NCI-H226 (cell line): ENCODE data around the gene SPTY2D1.
"Not testable (repeated sequence)": the region's sequence is repeated elsewhere in the genome, so short reads cannot be mapped to it uniquely, and the experiment has no call there.

Source experiments
- DNase-seq: peaks from one replicate; pipeline ENCODE4 v3.0.0-alpha.2; 2015

Gene SPTY2D1

DNA sequence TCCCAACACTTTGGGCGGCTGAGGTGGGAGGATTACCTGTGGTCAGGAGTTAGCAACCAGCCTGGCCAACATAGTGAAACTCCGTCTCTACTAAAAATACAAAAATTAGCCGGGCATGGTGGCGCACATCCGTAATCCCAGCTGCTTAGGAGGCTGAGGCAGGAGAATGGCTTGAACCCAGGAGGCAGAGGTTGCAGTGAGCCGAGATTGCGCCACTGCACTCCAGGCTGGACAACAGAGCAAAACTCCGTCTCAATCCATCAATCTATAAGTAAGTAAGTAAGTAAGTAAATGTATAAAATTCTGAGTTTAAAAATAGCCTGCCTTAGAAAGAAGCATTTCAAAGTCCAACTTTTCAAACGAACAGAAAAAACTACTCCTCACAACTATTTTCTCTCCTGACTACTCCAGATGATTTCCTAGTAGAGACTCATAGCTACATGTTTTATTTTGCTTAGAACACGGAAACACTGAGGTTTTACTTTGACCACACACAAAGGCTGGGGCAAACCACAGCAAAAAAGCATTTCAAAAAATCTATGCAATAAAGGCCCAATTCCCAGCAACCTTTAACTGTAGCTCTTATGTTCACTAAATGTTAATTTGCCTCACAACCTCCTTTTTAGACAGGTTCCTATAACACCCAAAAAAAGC lies 16.3 kb downstream of the SPTY2D1 start:
- DNase-seq, result no peak

DNA sequence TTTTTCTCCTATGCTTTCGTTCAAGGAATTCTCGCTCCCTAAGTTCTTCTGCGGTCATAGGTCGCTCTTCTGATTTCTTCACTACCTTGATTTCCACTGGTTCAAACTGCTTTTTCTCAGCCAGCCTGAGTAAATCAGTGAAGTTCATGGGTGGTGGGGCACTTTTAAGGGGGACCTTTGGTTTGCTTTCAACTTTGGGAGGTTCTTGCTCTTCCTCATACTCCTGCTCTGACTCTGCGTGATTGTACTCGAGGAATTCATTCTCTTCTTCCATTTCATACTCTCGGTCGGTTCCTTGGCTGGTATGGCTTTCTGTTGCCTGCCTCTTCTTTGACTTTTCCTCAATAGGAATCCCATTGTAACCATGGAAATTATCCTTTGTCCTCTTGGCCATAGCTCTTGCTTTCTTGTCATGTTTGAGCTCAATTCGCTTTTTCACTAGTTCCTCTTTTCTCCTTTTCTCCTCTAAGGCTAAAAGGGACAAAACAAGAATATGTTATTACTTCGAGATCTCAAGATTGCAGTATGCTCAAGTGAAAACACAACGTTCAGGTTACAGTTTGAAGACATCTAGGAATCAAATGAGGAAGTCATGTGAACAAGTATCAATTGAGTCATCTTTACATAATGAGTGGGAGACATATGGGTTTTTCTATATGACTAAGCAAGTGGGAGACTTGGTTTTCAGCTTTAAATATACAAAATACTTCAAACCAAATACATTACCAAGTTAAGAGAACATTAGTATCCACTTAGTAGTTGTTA lies 18.3 kb downstream of the SPTY2D1 start:
- no peak for DNase-seq

DNA sequence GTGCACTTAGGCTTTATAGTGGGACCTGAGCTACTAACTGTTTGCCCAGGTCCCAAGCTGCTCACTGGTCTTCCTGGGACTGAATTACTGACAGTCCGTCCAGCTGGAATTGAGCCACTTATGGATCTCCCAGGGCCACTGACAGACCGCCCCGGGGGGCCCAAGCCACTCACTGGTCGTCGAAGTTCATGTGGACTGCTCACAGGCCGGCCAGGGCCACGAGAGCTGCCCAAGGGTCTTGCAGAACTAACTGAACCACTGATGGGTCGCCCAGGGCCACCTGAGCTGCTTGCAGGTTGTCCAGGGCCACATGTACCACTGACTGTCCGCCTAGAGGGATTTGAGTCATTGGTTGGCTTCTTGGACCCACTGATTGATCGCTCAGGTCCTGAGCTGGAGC lies 19.5 kb downstream of the SPTY2D1 start:
- DNase-seq, result no peak

DNA sequence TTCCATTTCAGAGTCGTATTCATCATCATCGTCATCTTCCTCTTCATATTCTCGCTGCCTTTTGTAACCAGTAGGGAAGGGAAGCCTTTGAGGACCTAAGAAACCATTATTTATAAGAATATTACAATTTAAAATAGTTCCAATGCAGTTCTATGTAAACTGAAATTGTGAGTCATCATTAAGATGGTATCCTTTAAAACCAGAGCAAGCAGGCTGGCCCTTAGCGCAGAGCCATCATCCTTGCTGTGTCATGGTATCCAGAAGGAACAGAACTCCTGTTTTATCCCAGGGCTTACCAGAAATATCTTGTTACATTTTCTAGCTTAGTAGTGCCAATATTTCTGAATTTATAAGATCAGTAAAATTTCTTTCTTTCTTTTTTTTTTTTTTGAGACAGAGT lies 21.7 kb downstream of the SPTY2D1 start:
- no peak for DNase-seq

DNA sequence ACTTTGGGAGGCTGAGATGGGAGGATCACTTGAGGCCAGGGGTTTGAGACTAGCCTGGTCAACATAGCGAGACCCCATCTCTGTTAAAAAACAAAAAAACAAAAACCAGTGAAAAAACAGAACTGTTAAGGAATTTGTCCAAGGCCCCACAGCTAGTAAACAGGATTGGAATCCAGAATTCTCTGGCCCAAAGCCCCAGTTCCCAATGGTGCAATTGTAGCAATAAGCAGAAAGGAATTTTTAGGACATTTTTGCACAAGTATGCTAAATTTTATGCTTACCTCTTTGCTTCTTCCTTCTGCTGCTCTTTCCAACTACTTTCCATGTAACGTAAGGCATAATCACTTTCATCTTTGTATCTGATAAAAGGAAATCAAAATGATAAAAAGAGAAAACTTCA lies 22.9 kb downstream of the SPTY2D1 start:
- DNase-seq, result no peak

DNA sequence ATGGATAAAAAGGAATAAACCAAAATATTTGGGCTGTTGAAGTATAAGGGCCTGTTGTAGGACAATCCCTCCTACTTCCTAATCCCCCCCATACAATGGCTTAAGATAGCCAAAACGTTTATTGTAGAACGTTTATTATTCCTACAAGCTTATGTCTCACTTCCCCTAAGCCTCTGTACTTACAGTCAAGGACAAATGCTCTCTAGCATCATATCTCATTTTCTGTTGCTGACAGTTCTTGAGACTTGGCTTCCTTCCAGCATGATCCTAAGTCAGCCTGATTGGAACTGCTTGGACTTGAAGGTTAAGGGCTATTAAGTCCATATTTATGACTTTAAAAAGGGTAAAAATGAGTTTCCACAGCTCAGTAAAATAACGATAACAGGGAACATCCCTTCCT lies 25.8 kb downstream of the SPTY2D1 start:
- no peak for DNase-seq

DNA sequence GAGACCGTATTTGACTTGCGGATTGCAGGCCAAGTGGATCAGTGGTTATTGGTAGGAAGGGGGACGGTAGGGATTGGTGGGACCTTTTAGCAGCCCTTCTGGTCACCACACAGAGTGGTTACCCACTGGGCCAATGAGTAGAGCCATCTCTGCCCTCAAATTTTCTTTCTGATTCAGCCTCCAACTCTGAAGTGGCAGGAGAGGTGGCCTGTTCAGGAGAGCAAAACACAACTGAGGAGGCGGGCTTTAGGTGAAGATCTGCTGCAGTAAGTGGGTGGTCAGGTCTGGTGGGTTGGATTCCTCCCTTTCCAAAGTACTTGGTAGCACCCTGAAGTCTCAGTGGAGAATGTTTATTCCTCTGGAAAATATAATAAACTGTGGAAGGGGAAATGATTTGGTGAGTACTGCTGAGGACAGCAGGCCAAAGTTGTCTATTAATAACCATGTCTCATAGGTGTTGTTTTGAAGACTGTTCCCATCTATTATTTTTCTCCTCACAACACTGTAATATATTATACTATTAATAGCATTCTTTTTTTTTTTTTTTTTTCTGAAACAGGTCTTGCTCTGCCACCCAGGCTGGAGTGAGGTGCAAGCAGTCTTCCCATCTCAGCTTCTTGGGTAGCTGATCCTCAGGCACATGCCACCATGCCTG lies 33.1 kb downstream of the SPTY2D1 start:
- DNase-seq, result no peak

DNA sequence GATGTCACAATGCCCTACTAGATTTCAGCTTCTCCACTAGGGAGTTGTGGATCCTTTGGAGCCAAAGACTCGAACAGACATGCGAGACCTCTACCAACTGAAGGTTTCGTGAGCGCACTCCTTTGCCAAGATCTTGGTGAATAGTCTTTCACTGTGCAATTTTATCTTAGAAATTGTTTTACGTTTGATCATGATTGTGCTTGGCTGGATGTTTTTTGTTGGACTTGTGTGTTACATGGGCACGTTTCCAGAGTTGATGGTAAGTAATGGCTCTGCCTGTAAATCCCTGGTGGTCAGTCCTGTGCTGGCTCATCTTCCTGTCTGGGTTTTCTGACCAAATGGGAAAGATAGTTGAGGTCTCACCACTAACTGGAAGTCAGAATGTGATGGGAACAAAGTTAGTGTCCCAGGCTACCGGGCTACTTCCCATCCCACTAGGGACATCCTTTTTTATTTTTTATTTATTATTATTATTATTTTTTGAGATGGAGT lies 34.4 kb downstream of the SPTY2D1 start, which contains the start of gene MISFA:
Gene MISFA (plus strand): TSS at position 51 of the 492 bp plus-strand sequence. CDS start 140 bp downstream, at position 191.
- no peak for DNase-seq

DNA sequence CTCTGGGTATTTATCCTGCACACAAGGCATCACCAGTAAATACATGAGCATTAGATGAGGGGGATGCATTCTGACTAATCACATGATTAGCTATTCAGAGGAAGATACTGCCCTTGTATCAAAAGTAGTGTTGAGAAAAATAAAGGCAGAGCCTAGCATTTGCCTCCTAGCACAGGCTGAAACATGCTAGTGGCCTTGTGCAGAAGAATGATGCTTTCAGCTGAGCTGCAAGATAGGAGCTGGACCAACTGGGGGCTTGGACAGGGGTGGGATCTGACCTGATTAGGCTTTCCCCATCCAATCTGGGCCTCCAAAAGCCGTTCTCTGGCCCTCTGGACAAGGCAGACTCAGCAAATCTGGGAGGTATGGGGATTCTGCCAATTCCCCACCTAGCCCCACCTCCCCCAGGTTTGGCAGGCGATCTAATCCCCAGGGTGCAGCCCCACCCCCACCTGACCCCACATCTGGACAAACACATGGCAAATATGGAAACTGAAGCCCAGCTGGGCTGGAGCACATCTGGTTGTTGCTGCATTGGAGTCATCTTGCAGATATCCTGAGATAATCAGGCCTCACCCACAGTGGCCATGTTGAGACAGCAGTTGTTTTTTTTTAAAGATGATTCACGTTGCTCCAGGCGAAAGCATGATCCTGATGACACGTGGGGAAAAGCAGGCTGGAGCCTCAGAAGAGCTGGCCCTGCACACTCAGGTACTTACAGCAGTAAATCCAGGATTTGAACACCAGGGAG lies 39.0 kb downstream of the SPTY2D1 start:
- peak; percentile 78 for DNase-seq

DNA sequence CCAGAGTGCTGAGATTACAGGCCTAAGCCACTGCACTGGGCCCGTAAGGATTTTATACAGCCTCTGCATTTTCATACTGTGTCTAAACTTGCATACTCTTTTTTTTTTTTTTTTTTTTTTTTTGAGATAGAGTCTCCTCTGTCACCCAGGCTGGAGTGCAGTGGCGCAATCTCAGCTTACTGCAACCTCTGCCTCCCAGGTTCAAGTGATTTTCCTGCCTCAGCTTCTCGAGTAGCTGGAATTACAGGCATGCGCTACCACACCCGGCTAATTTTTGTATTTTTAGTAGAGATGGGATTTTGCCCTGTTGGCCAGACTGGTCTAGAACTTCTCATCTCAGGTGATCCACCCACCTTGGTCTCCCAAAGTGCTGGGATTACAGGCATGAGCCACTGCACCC lies 40.1 kb downstream of the SPTY2D1 start:
- DNase-seq, result not testable (repeated sequence)

DNA sequence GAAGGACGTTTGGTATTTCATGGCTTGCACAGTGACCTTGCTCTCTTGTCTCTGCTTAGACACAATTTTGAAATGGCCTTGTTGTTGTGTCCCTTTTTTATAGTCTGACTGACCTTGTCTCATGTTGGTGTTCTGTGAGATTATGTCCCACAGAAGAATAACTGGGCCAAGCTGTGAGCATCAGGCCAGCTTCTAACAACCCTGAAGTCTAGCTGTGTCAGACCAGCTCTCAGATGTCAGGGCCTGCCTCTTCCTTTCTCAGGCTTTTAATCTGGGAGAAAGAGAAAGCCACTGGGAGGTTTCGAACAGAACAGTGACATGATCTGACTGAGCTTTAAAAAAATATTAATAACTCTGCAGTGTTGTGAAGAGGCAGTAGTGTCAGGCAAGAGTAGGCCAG lies 43.6 kb downstream of the SPTY2D1 start:
- no peak for DNase-seq

DNA sequence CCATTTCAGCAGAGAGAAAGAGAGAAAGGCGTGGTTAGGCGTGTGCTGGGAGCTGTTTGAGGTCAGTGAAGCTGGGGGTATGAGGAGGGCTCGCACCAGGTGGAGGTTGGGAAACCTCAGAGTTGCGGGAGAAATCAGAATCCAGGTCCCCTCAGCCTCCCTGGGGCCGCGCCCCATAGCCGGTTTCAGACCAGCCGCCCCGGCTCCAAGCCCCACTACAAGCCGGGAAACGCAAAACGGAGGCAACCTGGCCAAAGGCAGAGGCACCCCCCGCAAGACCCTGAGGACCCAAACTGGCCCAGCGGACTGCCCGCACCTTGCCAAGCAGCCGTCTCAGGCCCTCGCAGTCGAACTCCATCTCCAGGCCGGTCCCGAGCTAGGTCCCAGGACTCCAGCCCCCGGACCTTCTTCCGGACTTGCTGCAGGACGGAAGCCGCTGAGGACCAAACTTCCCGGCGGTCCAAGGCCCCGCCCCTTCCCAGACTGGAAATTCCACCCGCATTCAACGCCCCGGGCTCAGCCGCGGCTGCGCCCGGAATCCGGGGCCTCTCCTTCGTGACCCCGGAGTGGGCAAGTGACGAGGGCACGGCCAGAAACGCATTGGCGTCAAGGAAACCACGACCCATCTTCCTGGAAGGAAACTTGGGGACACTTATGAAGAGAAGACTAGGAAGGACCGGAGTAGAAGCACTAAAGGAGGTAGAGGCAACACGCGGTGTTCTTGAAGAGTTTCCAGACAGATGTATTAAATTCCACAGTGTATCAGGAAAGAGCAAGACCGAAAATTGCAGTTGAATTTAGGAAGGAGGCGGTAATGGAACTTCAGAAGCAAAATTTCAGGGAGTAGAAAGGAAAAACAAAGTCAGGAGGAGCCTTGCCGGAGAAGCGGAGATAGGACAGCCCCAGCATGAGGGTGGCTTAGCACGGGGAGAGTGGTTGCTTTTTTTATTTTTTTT lies 45.6 kb downstream of the SPTY2D1 start, which contains the start of gene UEVLD:
Gene UEVLD (minus strand): TSS at position 438 of the 956 bp plus-strand sequence. CDS start 80 bp downstream, at position 358.
- peak; percentile 88 for DNase-seq

DNA sequence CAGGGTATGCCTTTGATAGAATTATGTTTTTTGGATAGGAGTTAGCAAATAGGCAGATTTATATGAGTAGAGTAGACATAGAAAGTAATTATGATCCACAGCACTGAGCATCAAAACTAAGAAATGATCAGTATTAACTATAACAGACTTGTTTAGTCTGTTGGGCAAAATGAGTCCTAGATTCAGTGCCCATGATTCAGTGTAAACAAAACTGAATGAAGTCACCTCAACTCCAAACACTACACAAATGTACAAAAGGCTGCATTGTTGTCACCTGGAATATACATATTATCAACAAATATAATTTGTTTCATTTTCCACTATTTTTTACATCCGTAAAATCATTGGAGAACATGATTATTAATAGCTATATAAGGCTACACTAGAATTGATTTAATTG lies 52.3 kb downstream of the SPTY2D1 start:
- DNase-seq, result no peak

DNA sequence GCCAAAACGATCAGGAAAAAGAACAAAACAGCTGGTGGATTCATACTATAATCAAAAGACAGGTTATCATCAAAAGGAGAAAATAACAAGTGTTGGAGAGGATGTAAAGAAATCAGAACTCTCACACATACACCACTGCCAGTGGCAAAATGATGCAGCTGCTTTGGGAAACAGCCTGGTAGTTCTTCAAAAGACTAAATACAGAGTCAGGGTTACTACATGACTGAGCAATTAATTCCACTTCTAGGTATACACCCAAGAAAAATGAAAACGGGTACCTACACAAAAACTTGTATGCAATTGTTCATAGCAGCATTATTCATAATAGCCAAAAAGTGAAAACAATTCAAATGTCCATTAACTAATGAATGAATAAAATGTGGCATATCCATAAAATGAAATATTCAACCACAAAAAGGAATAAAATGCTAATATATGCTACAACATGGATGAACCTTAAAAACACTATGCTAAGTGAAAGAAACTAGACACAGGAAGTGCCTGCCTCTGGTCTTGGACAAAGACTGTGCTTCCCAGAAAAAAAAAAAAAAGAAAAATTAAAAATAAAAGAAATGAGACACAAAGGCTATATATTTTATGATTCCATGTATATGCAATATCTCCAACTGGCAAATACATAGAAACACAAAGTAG lies 53.9 kb downstream of the SPTY2D1 start:
- DNase-seq, result no peak

DNA sequence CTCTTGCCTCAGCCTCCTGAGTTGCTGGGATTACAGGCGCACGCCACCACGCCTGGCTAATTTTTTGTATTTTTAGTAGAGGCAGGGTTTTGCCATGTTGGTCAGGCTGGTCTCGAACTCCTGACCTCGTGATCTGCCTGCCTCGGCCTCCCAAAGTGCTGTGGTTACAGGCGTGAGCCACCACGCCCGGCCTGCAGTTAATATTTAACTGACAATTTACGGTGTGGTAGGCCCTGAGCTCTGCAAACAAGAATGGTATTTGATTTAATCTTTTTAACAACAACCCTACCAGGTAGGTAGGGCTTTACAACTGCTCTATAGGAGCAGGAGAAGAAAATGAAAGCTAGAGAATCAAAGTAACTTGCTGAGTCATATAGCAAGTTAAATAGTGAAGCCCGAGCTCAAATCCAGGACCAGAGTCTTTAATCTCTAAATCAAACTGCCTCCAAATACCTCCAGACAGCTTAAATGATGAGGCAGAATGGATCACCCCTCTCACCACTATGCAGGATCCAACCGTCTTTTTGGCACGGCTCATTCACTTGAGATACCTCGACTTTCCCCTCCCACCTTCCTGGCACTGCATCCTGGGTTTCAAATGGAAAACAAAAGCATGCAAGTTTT lies 55.1 kb downstream of the SPTY2D1 start:
- DNase-seq, result peak; percentile 55

DNA sequence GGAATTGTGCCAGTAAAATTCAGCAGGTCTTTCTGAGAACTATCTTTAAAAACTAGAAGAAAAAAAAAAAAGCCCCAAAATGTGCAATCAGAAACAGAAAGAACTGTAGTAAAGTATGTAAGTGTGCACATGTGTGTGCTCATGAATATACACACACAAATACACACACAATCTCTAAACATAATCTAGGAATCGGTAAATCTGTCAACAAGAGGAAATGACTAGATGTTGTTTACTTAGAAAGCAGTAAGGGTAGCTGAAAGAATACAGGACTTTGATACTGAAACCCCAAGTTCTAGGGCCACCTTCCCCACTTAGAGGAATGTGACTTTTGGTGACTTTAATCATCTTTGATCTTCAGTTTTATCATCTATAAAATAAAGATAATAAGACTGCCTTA lies 58.8 kb downstream of the SPTY2D1 start:
- no peak for DNase-seq

DNA sequence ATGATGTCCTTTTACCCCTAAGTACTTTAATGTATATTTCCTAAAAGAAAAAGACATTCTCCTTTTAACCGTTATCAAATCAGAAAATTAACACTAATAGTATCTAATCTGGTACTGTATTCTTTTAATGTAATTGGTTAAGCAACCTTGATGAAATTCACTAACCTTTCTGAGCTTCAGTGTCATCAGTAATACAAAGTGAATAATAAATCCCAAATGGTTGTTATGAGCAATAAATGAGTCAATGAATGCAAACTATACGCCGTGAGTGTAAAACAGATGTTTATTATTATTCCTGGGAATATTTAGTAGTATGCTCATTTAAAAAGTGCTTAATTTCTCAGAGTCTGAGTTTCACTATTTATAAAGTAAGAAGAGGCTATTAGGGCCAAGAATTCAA lies 67.1 kb downstream of the SPTY2D1 start:
- DNase-seq, result no peak

DNA sequence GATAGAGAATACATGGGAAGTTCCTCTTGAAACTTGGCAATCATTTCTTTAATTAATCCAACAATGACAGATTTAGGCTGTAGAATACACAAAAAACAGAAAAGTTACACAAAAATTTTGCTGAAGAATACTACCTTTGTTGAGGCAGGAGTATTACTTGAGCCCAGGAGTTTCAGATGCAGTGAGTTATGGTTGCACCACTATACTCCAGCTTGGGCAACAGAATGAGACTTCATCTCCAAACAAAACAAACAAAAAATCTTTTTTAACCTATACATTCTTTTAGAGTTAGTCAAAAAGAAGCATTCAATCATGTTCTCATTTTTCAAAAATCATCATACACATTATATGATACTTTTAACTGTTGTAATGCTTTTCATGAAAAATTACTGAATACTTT lies 67.7 kb downstream of the SPTY2D1 start:
- no peak for DNase-seq

DNA sequence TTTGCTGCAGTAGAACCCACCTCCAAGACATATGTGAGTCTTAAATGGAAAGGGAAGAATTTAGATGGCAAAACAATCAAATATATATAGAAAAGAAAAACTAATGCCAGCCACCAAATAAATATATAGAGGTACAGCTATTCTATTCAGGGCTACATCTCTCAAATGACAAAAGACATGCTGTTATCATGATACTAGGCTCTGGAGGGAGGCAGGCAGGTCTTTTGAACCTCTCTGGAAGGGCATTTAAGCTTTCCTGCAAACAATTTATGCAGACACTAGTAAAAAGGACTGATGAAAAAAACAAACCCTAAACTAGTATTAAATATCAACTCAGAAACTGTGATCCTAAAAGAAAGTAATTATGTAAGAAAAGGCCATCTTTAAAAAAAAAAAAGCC lies 70.0 kb downstream of the SPTY2D1 start:
- DNase-seq, result no peak

DNA sequence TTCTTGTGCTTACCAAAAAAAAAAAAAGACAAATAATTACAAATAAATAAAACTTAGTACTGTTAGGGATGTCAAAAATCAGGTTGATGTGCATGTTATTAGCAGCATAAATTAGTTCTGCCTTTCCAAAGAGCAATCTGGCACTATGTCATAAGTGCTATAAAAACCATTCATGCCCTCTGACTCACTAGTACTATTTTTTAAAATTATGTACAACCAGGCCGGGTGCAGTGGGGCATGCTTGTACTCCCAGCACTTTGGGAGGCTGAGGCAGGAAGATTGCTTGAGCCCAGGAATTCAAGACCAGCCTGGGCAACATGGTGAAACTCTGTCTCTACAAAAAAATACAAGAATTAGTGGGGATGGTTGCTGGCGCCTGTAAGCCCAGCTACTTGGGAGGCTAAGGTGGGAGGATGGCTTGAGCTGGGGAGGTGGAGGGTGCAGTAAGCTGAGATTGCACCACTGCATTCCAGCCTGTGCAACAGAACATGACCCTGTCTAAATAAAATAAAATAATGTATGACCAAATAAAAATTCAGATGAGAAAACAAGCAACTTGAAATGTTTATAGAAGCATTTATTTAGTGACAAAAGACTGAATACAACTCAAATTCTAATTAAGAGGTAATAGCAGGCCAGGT lies 70.9 kb downstream of the SPTY2D1 start:
- peak; percentile 26 for DNase-seq
